B cell (primary cell): ENCODE measurements around the gene CCL17. TPM values are rescaled to one million over a fixed set of nuclear protein-coding genes. Genes with fewer than 3 reads are reported as not detected.

Experiments
- ATAC-seq: fragments of 200-7000 bp; cut with Tn5 transposase; one replicate; pipeline ENCODE4 v1.10.0; 2021; ENCODE audit warnings: low read depth, mild to moderate bottlenecking, moderate number of reproducible peaks, moderate library complexity
- CTCF ChIA-PET: fragments of 350-600 bp; sonication (Branson Sonifier 250); formaldehyde crosslinking; loops from one replicate; lab custom pipeline; 2021; ENCODE audit warnings: antibody characterized with exemption, inconsistent platforms; lab: Charles Lee
- POLR2A ChIA-PET: fragments of 350-600 bp; sonication (Branson Sonifier 250); formaldehyde crosslinking; loops from one replicate; lab custom pipeline; 2021; ENCODE audit warnings: antibody characterized with exemption; lab: Charles Lee
- DNase-seq: peaks from one replicate; pipeline ENCODE4 v3.0.0; 2013
- H2AFZ ChIP-seq: 2 replicates; pipeline ENCODE4 v1.6.1; 2012; ENCODE audit warnings: mild to moderate bottlenecking, low read depth, low read length; ENCODE audit not compliant: insufficient read depth, poor library complexity, severe bottlenecking
- H3K27ac ChIP-seq, 2 donors: 1 replicate in 1 of 2; 2 replicates in 1 of 2; pipeline ENCODE4 v1.5.1; 2012 to 2013; ENCODE audit warnings: low read length in 2 of 2, mild to moderate bottlenecking in 2 of 2, moderate library complexity in 1 of 2
- H3K27me3 ChIP-seq, 4 experiments: fragments of 200-600 bp in 1 of 4; sonication (generic) in 1 of 4; replicated peaks in 1 of 4; 1 replicate in 2 of 4; 2 replicates in 2 of 4; pipeline versions ENCODE4 v1.6.1 to v1.7.0; 2013 to 2016; ENCODE audit warnings: low read length in 3 of 4, mild to moderate bottlenecking in 2 of 4, mixed read lengths in 1 of 4, moderate library complexity in 1 of 4; ENCODE audit not compliant: insufficient read depth in 4 of 4, control insufficient read depth in 3 of 4; ENCODE audit errors: control extremely low read depth in 1 of 4
- H3K36me3 ChIP-seq, 2 experiments: replicated peaks in 1 of 2; 1 replicate in 1 of 2; 2 replicates in 1 of 2; pipeline versions ENCODE4 v1.6.1 to v1.7.1; 2013; ENCODE audit warnings: low read length in 1 of 2; ENCODE audit not compliant: insufficient read depth in 2 of 2, control insufficient read depth in 1 of 2; ENCODE audit errors: control extremely low read depth in 1 of 2, extremely low read depth in 1 of 2
- H3K4me1 ChIP-seq, 2 donors: fragments of 200-600 bp in 1 of 2; sonication (generic) in 1 of 2; 1 replicate in 1 of 2; 2 replicates in 1 of 2; pipeline versions ENCODE4 v1.5.1 to v1.6.1; 2013 to 2017; ENCODE audit warnings: low read length in 2 of 2; ENCODE audit not compliant: control insufficient read depth in 2 of 2, insufficient read depth in 2 of 2
- H3K4me2 ChIP-seq: replicated peaks from 2 replicates; pipeline ENCODE3; 2012; ENCODE audit warnings: mild to moderate bottlenecking, low read depth, low read length; ENCODE audit not compliant: poor library complexity, severe bottlenecking
- H3K4me3 ChIP-seq, 5 experiments: fragments of 200-600 bp in 1 of 5; sonication (generic) in 1 of 5; 1 replicate in 3 of 5; 2 replicates in 2 of 5; pipeline versions ENCODE4 v1.5.1 to v1.7.0; 2011 to 2016; ENCODE audit warnings: low read length in 4 of 5, mild to moderate bottlenecking in 4 of 5, low read depth in 2 of 5, control low read depth in 1 of 5, moderate library complexity in 1 of 5; ENCODE audit not compliant: insufficient read depth in 1 of 5; ENCODE audit errors: control extremely low read depth in 1 of 5, extremely low read depth in 1 of 5
- H3K79me2 ChIP-seq: fragments of 200-600 bp; sonication (generic); one replicate; pipeline ENCODE4 v1.6.0; 2016; ENCODE audit warnings: low read length; ENCODE audit not compliant: control insufficient read depth, insufficient read depth
- H3K9ac ChIP-seq: fragments of 200-600 bp; sonication (generic); 2 replicates; pipeline ENCODE4 v1.6.1; 2017; ENCODE audit warnings: mild to moderate bottlenecking, low read length, moderate library complexity
- H3K9me3 ChIP-seq, 3 donors: one replicate each; pipeline versions ENCODE4 v1.6.1 to v1.7.1; 2013; ENCODE audit warnings: low read length in 2 of 3; ENCODE audit not compliant: control insufficient read depth in 2 of 3, insufficient read depth in 1 of 3; ENCODE audit errors: control extremely low read depth in 1 of 3
- H4K20me1 ChIP-seq: 2 replicates; pipeline ENCODE4 v1.6.0; 2012; ENCODE audit warnings: mild to moderate bottlenecking, low read length; ENCODE audit not compliant: insufficient read depth, control insufficient read depth, poor library complexity, severe bottlenecking
- H3K27ac Mint-ChIP-seq: one replicate; pipeline ENCODE4 v1.8.0; 2021; ENCODE audit warnings: mixed read lengths
- H3K27me3 Mint-ChIP-seq: one replicate; pipeline ENCODE4 v1.8.0; 2021; ENCODE audit warnings: mixed read lengths
- H3K4me1 Mint-ChIP-seq: one replicate; pipeline ENCODE4 v1.8.0; 2021; ENCODE audit warnings: mixed read lengths
- H3K4me3 Mint-ChIP-seq: one replicate; pipeline ENCODE4 v1.8.0; 2021; ENCODE audit warnings: mixed read lengths
- H3K9me3 Mint-ChIP-seq: one replicate; pipeline ENCODE4 v1.8.0; 2022; ENCODE audit warnings: mixed read lengths; ENCODE audit not compliant: insufficient read depth
- CTCF ChIP-seq: fragments of 200-600 bp; IDR thresholded peaks from one replicate; pipeline ENCODE4 v1.8.0; 2022; ENCODE audit warnings: antibody characterized with exemption, mild to moderate bottlenecking
- EZH2 ChIP-seq: IDR thresholded peaks from 2 replicates; pipeline ENCODE4 v1.6.1; 2012; ENCODE audit warnings: borderline replicate concordance, low read depth, mild to moderate bottlenecking, moderate library complexity, low read length; ENCODE audit not compliant: insufficient read depth, poor library complexity, severe bottlenecking
- WGBS: methylation state at CpG from one replicate; pipeline ENCODE4 v1.1.5; 2013; ENCODE audit warnings: missing lambda C conversion rate; ENCODE audit not compliant: insufficient coverage; 5-methylcytosine and 5-hydroxymethylcytosine counted together
- intact Hi-C: fragments of 100-400 bp; cut with micrococcal nuclease; formaldehyde crosslinking; loops from one replicate; pipeline ENCODE4 v1.10.0; 2022
- polyA plus RNA-seq: library from polyadenylated mRNA; depleted of rRNA; stranded (reverse); fragments of >200 nt; gene quantifications from 2 replicates; pipeline ENCODE4 v1.2.3, GENCODE V29; 2012
- total RNA-seq, 2 donors: library from RNA; stranded (reverse); fragments of 120-200 nt in 1 of 2; gene quantifications; 1 replicate in 1 of 2; 2 replicates in 1 of 2; pipeline versions ENCODE4 v1.2.3 to v1.2.4, GENCODE V29; 2013 to 2022

The CCL17 gene
- total and polyA plus RNA-seq, 2 donors (not counting 1 experiment from before 2014, with no cell fraction given), result not detected

- no peak overlapping the region for H3K27ac ChIP-seq
- 67% methylated on average over 7 of the region's 7 CpGs for WGBS
- TF ChIP-seq CTCF, result no peak
- TF ChIP-seq EZH2, result no peak
Observed at GRCh38 chr16:57388359-57389086, 16.0 kb upstream of the CCL17 start.

GRCh38 chr16:57389087-57389468, 15.5 kb upstream of the CCL17 start:
- Mint-ChIP-seq H3K9me3 (no peaks in the 10 kb centered on the region), H3K27ac (no peak overlapping the region), H3K4me1 (peaks cover 39% of the 10 kb centered on the region), H3K4me3 (no peak overlapping the region), H3K27me3 (no peaks in the 10 kb centered on the region)
- no peak overlapping the region for H3K4me2 ChIP-seq
- no peak overlapping the region for H3K9ac ChIP-seq
- ChIA-PET POLR2A (no interaction called here), CTCF (no interaction called here)
- no peak overlapping the region for H3K27ac ChIP-seq
- H3K27me3 ChIP-seq, result no peaks in the 10 kb centered on the region
- TF ChIP-seq CTCF (no peak), EZH2 (no peak)
- intact Hi-C loops, result no loop called here
- ATAC-seq (no peak), DNase-seq (no peak)
- H4K20me1 ChIP-seq, result no peaks in the 10 kb centered on the region
- WGBS, result 96% methylated on average over 3 of the region's 3 CpGs
- no peak overlapping the region for H2AFZ ChIP-seq
- peaks cover 16 to 32% of the 10 kb centered on the region in 2 donors for H3K4me1 ChIP-seq
- H3K36me3 ChIP-seq, result no peaks in the 10 kb centered on the region
- H3K4me3 ChIP-seq, result no peak overlapping the region
- peaks cover 0 to 4% (median 0%) of the 10 kb centered on the region in 3 donors for H3K9me3 ChIP-seq
- no peaks in the 10 kb centered on the region for H3K79me2 ChIP-seq

More at GRCh38 chr16:57388359-57389086, 16.0 kb upstream of the CCL17 start:
- ChIA-PET CTCF (no interaction called here), POLR2A (interaction anchor here (0.9 kb wide), 1 partner anchor 13 kb away, joined by 3 read pairs; no protein-coding TSS in a partner anchor)
- Histone ChIP-seq H3K9ac (no peak overlapping the region), H3K9me3 (peaks cover 0 to 4% (median 0%) of the 10 kb centered on the region in 3 donors), H3K4me1 (peaks cover 21 to 38% of the 10 kb centered on the region in 2 donors), H2AFZ (no peak overlapping the region), H3K4me2 (no peak overlapping the region), H3K27me3 (no peaks in the 10 kb centered on the region), H3K79me2 (no peaks in the 10 kb centered on the region), H3K36me3 (no peaks in the 10 kb centered on the region), H4K20me1 (no peaks in the 10 kb centered on the region), H3K4me3 (no peak overlapping the region)
- DNase-seq (no peak), ATAC-seq (no peak)
- Mint-ChIP-seq H3K4me3 (peak overlapping the region; percentile 30), H3K9me3 (no peaks in the 10 kb centered on the region), H3K27me3 (no peaks in the 10 kb centered on the region), H3K27ac (peak overlapping the region; percentile 57), H3K4me1 (peaks cover 45% of the 10 kb centered on the region)
- intact Hi-C loops, result no loop called here
